Pancreas (tissue), 10 donors: ENCODE data around the gene PDIA2. TPM values are rescaled to one million over a fixed set of nuclear protein-coding genes. Genes with fewer than 3 reads are reported as not detected.

Experiments
- ATAC-seq, 4 donors: fragments of 200-7000 bp; cut with Tn5 transposase; one replicate each; pipeline versions ENCODE4 v1.8.0 to v1.9.1; 2020; ENCODE audit warnings: mild to moderate bottlenecking in 4 of 4, moderate library complexity in 4 of 4
- DNase-seq, 6 donors: peaks; one replicate each; pipeline ENCODE4 v3.0.0-alpha.2; 2020
- FAIRE-seq: peaks from 2 replicates; lab custom pipeline; 2012; peaks lifted over from hg19 to GRCh38; lab: Jason Lieb, UNC
- H3K27ac ChIP-seq, 4 donors: fragments of 200-600 bp; sonication (generic); 1 replicate in 3 of 4; 2 replicates in 1 of 4; pipeline versions ENCODE4 v1.5.0 to v1.8.0; 2020
- H3K27me3 ChIP-seq, 4 donors: fragments of 200-600 bp; one replicate each; pipeline ENCODE4 v1.8.0; 2021
- H3K36me3 ChIP-seq, 3 donors: fragments of 200-600 bp; sonication (generic) in 1 of 3; one replicate each; pipeline versions ENCODE4 v1.5.0 to v1.8.0; 2020 to 2021
- H3K4me1 ChIP-seq, 3 donors: fragments of 200-600 bp; one replicate each; pipeline ENCODE4 v1.8.0; 2021
- H3K4me3 ChIP-seq, 4 donors: fragments of 200-600 bp; sonication (generic) in 2 of 4; one replicate each; pipeline versions ENCODE4 v1.5.0 to v1.8.0; 2020 to 2021
- H3K9me3 ChIP-seq, 4 donors: fragments of 200-600 bp; one replicate each; pipeline ENCODE4 v1.8.0; 2021
- WGBS, 2 donors: extraction: QIAGEN DNeasy Blood & Tissue Kit; methylation state at CpG; one replicate each; pipeline ENCODE4 v1.1.7; 2013; 5-methylcytosine and 5-hydroxymethylcytosine counted together
- intact Hi-C, 3 donors: fragments of 100-400 bp; cut with DNase I; formaldehyde crosslinking; loops; one replicate each; pipeline versions ENCODE4 v1.11.1 to v1.14.2; 2022
- polyA plus RNA-seq, 2 donors: library from polyadenylated mRNA; stranded (reverse); fragments of 200-250 nt; gene quantifications; one replicate each; pipeline ENCODE4 v1.2.3, GENCODE V29; 2013
- total RNA-seq, 6 donors: library from RNA; stranded (reverse); fragmentation: NEBNext Ultra II Directional in 4 of 6; extraction: Animal tissue kit (Norgen Biotek cat#: 25700) in 4 of 6; gene quantifications; one replicate each; pipeline versions ENCODE4 v1.2.1 to v1.2.4, GENCODE V29; 2021 to 2023
- TF ChIP-seq, protein P1 (sequence below), 4 donors: fragments of 200-600 bp; sonication (generic) in 3 of 4; IDR thresholded peaks; one replicate each; pipeline versions ENCODE4 v1.5.0 to v1.8.0; 2021; ENCODE audit warnings: antibody characterized with exemption in 4 of 4
- donor health status: healthy with polysubstance abuse.
- donor health status: DM: no; HTN: no; CAD: no; lungs with moderate emphysema.
- donor health status: DM: no; HTN: no; CAD: no.
- donor health status: control.
- donor health status: control.
- donor health status: Bipolar disorder and iron deficiency.
- donor health status: DM: yes; HTN: yes; CAD: no.
- donor health status: DM: no; HTN: no; CAD: no.
- donor health status: DM: no; HTN: no; CAD: no.
- donor health status: DM: yes; HTN: yes; CAD: no.

The PDIA2 gene
- total and polyA plus RNA-seq, 8 donors, result 13.0 to 3,084 (median 1,145) TPM

DNA sequence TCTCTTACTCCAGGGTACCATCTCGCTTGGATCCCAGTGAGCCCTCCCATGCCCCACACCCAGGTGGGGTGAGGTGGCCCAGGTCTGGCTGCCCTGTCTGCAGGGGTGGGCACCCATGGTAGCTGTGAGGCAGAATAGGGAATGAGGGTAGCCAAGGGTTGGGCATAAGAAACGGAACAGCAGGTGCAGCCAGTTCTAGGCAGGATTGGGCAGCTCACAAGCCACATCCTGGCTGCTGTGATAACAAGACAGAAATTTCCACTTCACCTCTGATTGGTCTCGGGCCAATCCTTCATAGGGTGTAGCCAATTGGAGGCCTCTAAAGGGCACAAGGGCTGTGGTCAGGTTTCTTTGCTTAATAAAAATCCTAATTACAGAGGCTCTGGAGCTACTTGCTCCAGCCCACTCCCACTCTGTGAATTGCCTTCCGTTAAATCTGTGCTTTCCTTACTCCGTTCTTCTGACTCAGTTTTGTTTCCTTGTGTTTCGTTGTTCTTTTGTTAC is 4.0 kb upstream of the PDIA2 start:
- H3K27ac ChIP-seq, result peak overlapping the region in 2 of 4 donors; percentile 72 to 77
- no peaks in the 10 kb centered on the region for H3K36me3 ChIP-seq
- DNase-seq (peak; percentile 53 to 86 (median 78)), ATAC-seq (peak; percentile 51 to 76 (median 65)), FAIRE-seq (no peak)
- 25 to 33% methylated on average over 6 of the region's 6 CpGs for WGBS, 2 donors
- H3K27me3 ChIP-seq, result no peaks in the 10 kb centered on the region
- TF ChIP-seq, protein P1, sequence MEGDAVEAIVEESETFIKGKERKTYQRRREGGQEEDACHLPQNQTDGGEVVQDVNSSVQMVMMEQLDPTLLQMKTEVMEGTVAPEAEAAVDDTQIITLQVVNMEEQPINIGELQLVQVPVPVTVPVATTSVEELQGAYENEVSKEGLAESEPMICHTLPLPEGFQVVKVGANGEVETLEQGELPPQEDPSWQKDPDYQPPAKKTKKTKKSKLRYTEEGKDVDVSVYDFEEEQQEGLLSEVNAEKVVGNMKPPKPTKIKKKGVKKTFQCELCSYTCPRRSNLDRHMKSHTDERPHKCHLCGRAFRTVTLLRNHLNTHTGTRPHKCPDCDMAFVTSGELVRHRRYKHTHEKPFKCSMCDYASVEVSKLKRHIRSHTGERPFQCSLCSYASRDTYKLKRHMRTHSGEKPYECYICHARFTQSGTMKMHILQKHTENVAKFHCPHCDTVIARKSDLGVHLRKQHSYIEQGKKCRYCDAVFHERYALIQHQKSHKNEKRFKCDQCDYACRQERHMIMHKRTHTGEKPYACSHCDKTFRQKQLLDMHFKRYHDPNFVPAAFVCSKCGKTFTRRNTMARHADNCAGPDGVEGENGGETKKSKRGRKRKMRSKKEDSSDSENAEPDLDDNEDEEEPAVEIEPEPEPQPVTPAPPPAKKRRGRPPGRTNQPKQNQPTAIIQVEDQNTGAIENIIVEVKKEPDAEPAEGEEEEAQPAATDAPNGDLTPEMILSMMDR (IDR thresholded peaks at IDR 0.05), result no peak
- intact Hi-C loops, result loop anchor here in 1 of 3 donors (5.0 kb wide), 1 partner anchor 52 kb away; the partner anchor contains the start of gene LUC7L
- peaks cover 0 to 8% (median 6%) of the 10 kb centered on the region in 3 donors for H3K4me1 ChIP-seq
- H3K4me3 ChIP-seq, result peak overlapping the region in 1 of 4 donors; percentile 65
- H3K9me3 ChIP-seq, result no peaks in the 10 kb centered on the region

DNA sequence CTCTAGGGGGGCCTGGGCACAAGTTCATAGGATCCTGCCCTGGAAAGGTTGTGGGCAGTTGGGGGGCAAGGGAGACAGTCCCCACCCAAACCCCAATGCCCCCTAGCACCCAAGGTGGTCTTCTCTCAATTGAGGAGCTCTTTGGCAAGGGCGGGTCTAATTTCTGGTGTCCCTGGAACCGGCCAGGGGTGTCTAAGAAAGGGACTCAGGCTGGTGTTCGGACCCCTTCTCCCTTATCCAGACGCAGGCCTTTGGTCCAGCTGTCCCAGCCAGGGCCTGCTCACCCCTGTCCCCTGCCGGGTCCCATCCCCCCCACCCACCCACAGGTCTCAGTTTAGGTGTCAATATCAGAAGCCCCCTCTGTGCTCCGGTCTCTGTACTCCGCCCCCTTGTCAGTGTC is 3.4 kb upstream of the PDIA2 start:
- intact Hi-C loops, result loop anchor here in 1 of 3 donors (5.0 kb wide), 1 partner anchor 52 kb away; the partner anchor contains the start of gene LUC7L
- Histone ChIP-seq H3K4me3 (peak overlapping the region in 3 of 4 donors; percentile 30 to 65 (median 37)), H3K27me3 (no peaks in the 10 kb centered on the region), H3K4me1 (peaks cover 0 to 7% (median 6%) of the 10 kb centered on the region in 3 donors), H3K36me3 (no peaks in the 10 kb centered on the region), H3K9me3 (no peaks in the 10 kb centered on the region), H3K27ac (peak overlapping the region in 2 of 4 donors; percentile 72 to 77)
- TF ChIP-seq, protein P1 (IDR thresholded peaks at IDR 0.05), result no peak
- ATAC-seq (no peak), FAIRE-seq (no peak), DNase-seq (peak in 2 of 6 donors; percentile 31 to 35)
- WGBS, 2 donors, result 33 to 58% methylated on average over 7 of the region's 7 CpGs

DNA sequence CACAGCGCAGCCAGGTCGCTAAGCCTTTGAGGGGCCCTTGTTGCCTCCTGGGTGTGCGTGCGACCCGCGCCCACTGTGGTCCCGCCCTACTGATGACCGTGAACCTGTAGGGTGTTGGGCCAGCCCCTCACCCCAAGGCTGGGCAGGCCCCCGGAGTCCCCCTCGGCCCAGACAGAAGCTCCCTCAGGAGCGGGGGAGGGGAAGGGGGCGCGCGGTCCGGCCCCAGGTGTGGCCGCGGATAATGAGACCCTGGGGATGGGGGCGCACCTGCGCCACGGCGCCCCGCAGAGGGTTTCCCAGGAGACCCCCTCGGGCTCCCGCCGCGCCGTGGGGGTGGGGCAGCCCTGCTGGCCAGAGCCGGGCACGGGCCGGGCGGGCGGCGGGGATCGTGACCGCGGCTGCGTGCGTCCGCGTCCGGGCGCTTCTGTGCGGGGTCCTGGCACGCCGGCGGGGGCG is 2.9 kb upstream of the PDIA2 start:
- DNase-seq, result peak in 5 of 6 donors; percentile 25 to 72 (median 66)
- no peak for ATAC-seq
- TF ChIP-seq, protein P1 (IDR thresholded peaks at IDR 0.05), result no peak
- Histone ChIP-seq H3K4me1 (peaks cover 0 to 2% (median 2%) of the 10 kb centered on the region in 3 donors), H3K27ac (peak overlapping the region in 3 of 4 donors; percentile 10 to 77 (median 72)), H3K27me3 (no peaks in the 10 kb centered on the region), H3K36me3 (no peaks in the 10 kb centered on the region), H3K9me3 (no peaks in the 10 kb centered on the region), H3K4me3 (peak overlapping the region in 3 of 4 donors; percentile 30 to 65 (median 37))
- FAIRE-seq, result no peak
- WGBS, 2 donors, result 2 to 8% methylated on average over 26 to 47 of the region's 47 CpGs
- intact Hi-C loops, result no loop called here

DNA sequence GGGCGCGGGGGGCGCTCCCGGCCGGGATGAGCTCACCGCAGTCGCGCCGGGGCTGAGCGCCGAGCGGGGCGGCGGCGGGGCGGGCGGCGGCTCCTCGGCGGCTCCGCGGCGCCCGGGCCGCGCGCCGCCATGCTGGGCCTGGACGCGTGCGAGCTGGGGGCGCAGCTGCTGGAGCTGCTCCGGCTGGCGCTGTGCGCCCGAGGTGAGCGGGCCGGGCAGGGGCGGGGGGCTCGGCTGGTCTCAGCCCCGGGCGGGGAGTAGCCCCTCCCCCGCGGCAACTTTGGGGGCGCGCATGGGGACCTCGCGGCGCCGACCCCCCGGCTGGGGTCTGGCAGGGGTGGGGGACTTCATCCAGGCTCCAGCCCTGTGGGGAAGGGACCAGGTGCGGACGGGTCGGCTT is 2.4 kb upstream of the PDIA2 start, which contains the start of gene ARHGDIG:
Gene ARHGDIG (plus strand): TSS at position 40 of the 400 bp plus-strand sequence. CDS start 90 bp downstream, at position 130.
- Histone ChIP-seq H3K27ac (peak within 1 kb of the TSS in 3 of 4 donors; percentile 43 to 86 (median 82)), H3K36me3 (no peaks in the 10 kb centered on the region), H3K4me3 (peak within 1 kb of the TSS; percentile 18 to 65 (median 38)), H3K4me1 (no peaks in the 10 kb centered on the region), H3K9me3 (no peaks in the 10 kb centered on the region), H3K27me3 (no peaks in the 10 kb centered on the region)
- WGBS, 2 donors, result 1% methylated on average over 30 to 54 of the region's 54 CpGs
- intact Hi-C loops, result no loop called here
- TF ChIP-seq, protein P1 (IDR thresholded peaks at IDR 0.05), result no peak
- no peak for FAIRE-seq
- peak in 5 of 6 donors; percentile 19 to 72 (median 62) for DNase-seq
- ATAC-seq, result peak in 1 of 4 donors; percentile 6
